ENCODE results near the gene REEP1. TPM values are rescaled to one million over a fixed set of nuclear protein-coding genes. Genes with fewer than 3 reads are reported as not detected.
A peak's percentile ranks its signal among the peaks of the same experiment; 100 is the strongest.

REEP1 gene
- total RNA-seq, 4 donors from 2014 or later, result 46.1 to 95.1 (median 74.9) TPM

- WGBS, result 68% methylated on average over 2 of the region's 2 CpGs
- no peak overlapping the region for H3K4me3 ChIP-seq
- H3K9me3 ChIP-seq, result no peaks in the 10 kb centered on the region
- no peaks in the 10 kb centered on the region for H3K27me3 ChIP-seq
- H3K27ac ChIP-seq (replicated peaks in 1 of 4), result peak overlapping the region in 1 of 4 donors; percentile 64
- intact Hi-C loops (cut with DNase I), result no loop called here
- DNase-seq (ENCODE audit: extremely low spot score), result no peak
- peaks cover 14 to 53% (median 43%) of the 10 kb centered on the region in 4 donors for H3K4me1 ChIP-seq
- peak in 1 of 2 donors; percentile 53 for TF ChIP-seq POLR2AphosphoS5 (IDR thresholded peaks at IDR 0.05)
- no peak for TF ChIP-seq POLR2A (IDR thresholded peaks at IDR 0.05; ENCODE audit: low read depth)
- H3K36me3 ChIP-seq, result no peaks in the 10 kb centered on the region
These were observed 23.3 kb downstream of the REEP1 start for GRCh38 chr2:86314125-86314524.

GRCh38 chr2:86313341-86313740 lies 24.1 kb downstream of the REEP1 start:
- WGBS, result 100% methylated on average over 2 of the region's 2 CpGs
- Histone ChIP-seq H3K4me3 (no peak overlapping the region), H3K36me3 (no peaks in the 10 kb centered on the region), H3K4me1 (peaks cover 19 to 61% (median 50%) of the 10 kb centered on the region in 4 donors), H3K27ac (replicated peaks in 1 of 4) (peak overlapping the region in 1 of 4 donors; percentile 64), H3K9me3 (no peaks in the 10 kb centered on the region), H3K27me3 (no peaks in the 10 kb centered on the region)
- TF ChIP-seq POLR2AphosphoS5 (IDR thresholded peaks at IDR 0.05), result no peak
- no peak for TF ChIP-seq POLR2A (IDR thresholded peaks at IDR 0.05; ENCODE audit: low read depth)
- no peak for TF ChIP-seq CTCF (IDR thresholded peaks at IDR 0.05)
- DNase-seq (ENCODE audit: extremely low spot score), result no peak
- intact Hi-C loops (cut with DNase I), result no loop called here

GRCh38 chr2:86311879-86312278 lies 25.5 kb downstream of the REEP1 start:
- intact Hi-C loops (cut with DNase I), result no loop called here
- no peaks in the 10 kb centered on the region for H3K9me3 ChIP-seq
- TF ChIP-seq EP300 (IDR thresholded peaks at IDR 0.05), result no peak
- no peak for TF ChIP-seq POLR2AphosphoS5 (IDR thresholded peaks at IDR 0.05)
- no peak for TF ChIP-seq POLR2A (IDR thresholded peaks at IDR 0.05; ENCODE audit: low read depth)
- TF ChIP-seq CTCF (IDR thresholded peaks at IDR 0.05), result no peak
- H3K36me3 ChIP-seq, result no peaks in the 10 kb centered on the region
- peaks cover 20 to 68% (median 60%) of the 10 kb centered on the region in 4 donors for H3K4me1 ChIP-seq
- no peaks in the 10 kb centered on the region for H3K27me3 ChIP-seq
- H3K4me3 ChIP-seq, result no peak overlapping the region
- 96% methylated on average over 4 of the region's 4 CpGs for WGBS
- H3K27ac ChIP-seq (replicated peaks in 1 of 4), result peak overlapping the region in 2 of 4 donors; percentile 59 to 64
- no peak for DNase-seq (ENCODE audit: extremely low spot score)

- H3K9me3 ChIP-seq, result no peaks in the 10 kb centered on the region
- DNase-seq (ENCODE audit: extremely low spot score), result no peak
- no peaks in the 10 kb centered on the region for H3K27me3 ChIP-seq
- no peaks in the 10 kb centered on the region for H3K36me3 ChIP-seq
- peaks cover 18 to 85% (median 77%) of the 10 kb centered on the region in 4 donors for H3K4me1 ChIP-seq
- WGBS, result 93% methylated on average over 5 of the region's 5 CpGs
- peak overlapping the region; percentile 59 to 76 (median 63) for H3K27ac ChIP-seq (replicated peaks in 1 of 4)
- intact Hi-C loops (cut with DNase I), result no loop called here
- H3K4me3 ChIP-seq, result no peak overlapping the region
- TF ChIP-seq POLR2A (IDR thresholded peaks at IDR 0.05; ENCODE audit: low read depth), result no peak
- TF ChIP-seq POLR2AphosphoS5 (IDR thresholded peaks at IDR 0.05), result no peak
- no peak for TF ChIP-seq CTCF (IDR thresholded peaks at IDR 0.05)
- TF ChIP-seq EP300 (IDR thresholded peaks at IDR 0.05), result no peak
These were observed 27.5 kb downstream of the REEP1 start for GRCh38 chr2:86309966-86310365.

GRCh38 chr2:86308984-86309695 lies 28.3 kb downstream of the REEP1 start:
- H3K9me3 ChIP-seq, result no peaks in the 10 kb centered on the region
- 53% methylated on average over 10 of the region's 10 CpGs for WGBS
- peaks cover 17 to 85% (median 75%) of the 10 kb centered on the region in 4 donors for H3K4me1 ChIP-seq
- peak overlapping the region; percentile 43 to 76 (median 62) for H3K27ac ChIP-seq (replicated peaks in 1 of 4)
- no peak overlapping the region for H3K4me3 ChIP-seq
- TF ChIP-seq EP300 (IDR thresholded peaks at IDR 0.05), result no peak
- peak; percentile 6 to 9 for TF ChIP-seq POLR2AphosphoS5 (IDR thresholded peaks at IDR 0.05)
- no peaks in the 10 kb centered on the region for H3K36me3 ChIP-seq
- intact Hi-C loops (cut with DNase I), result no loop called here
- no peak for DNase-seq (ENCODE audit: extremely low spot score)
- no peaks in the 10 kb centered on the region for H3K27me3 ChIP-seq

Measured in esophagus muscularis mucosa (tissue), 4 donors.